Lower lobe of right lung (tissue), 2 donors: ENCODE measurements around the gene KDM4B. TPM values are rescaled to one million over a fixed set of nuclear protein-coding genes. Genes with fewer than 3 reads are reported as not detected.

Source experiments
- ATAC-seq, 2 donors: fragments of 200-7000 bp; cut with Tn5 transposase; one replicate each; pipeline ENCODE4 v1.9.1; 2020 to 2022; ENCODE audit warnings: mild to moderate bottlenecking in 2 of 2, moderate library complexity in 2 of 2
- DNase-seq: peaks from one replicate; pipeline ENCODE4 v3.0.0-alpha.2; 2020
- H3K27ac ChIP-seq: fragments of 200-600 bp; one replicate; pipeline ENCODE4 v1.8.0; 2022
- H3K27me3 ChIP-seq: fragments of 200-600 bp; one replicate; pipeline ENCODE4 v1.8.0; 2022; ENCODE audit warnings: low read depth
- H3K36me3 ChIP-seq: fragments of 200-600 bp; one replicate; pipeline ENCODE4 v1.8.0; 2022; ENCODE audit warnings: mild to moderate bottlenecking
- H3K4me1 ChIP-seq: fragments of 200-600 bp; one replicate; pipeline ENCODE4 v1.8.0; 2022
- H3K4me3 ChIP-seq: fragments of 200-600 bp; one replicate; pipeline ENCODE4 v1.8.0; 2022; ENCODE audit warnings: mild to moderate bottlenecking
- H3K9me3 ChIP-seq: fragments of 200-600 bp; one replicate; pipeline ENCODE4 v1.8.0; 2022
- CTCF ChIP-seq: fragments of 200-600 bp; IDR thresholded peaks from one replicate; pipeline ENCODE4 v1.8.0; 2022; ENCODE audit warnings: antibody characterized with exemption, mild to moderate bottlenecking
- intact Hi-C: fragments of 100-400 bp; cut with DNase I; formaldehyde crosslinking; loops from one replicate; pipeline ENCODE4 v1.11.0; 2022
- total RNA-seq: library from RNA; stranded (reverse); fragmentation: NEBNext Ultra II Directional; extraction: Animal tissue kit (Norgen Biotek cat#: 25700); gene quantifications from one replicate; pipeline ENCODE4 v1.2.1, GENCODE V29; 2021
- donor health status: DM: no; HTN: yes; CAD: no; lungs with severe emphysema.

The KDM4B gene
- total RNA-seq, 1 donor from 2014 or later, result 40.3 TPM

GRCh38 chr19:5124111-5124855 is 155.4 kb downstream of the KDM4B start:
- Histone ChIP-seq H3K27ac (no peak overlapping the region), H3K4me1 (peaks cover 18% of the 10 kb centered on the region), H3K36me3 (peaks cover 45% of the 10 kb centered on the region), H3K27me3 (no peaks in the 10 kb centered on the region), H3K9me3 (no peaks in the 10 kb centered on the region), H3K4me3 (no peak overlapping the region)
- no peak for TF ChIP-seq CTCF
- no peak for ATAC-seq
- intact Hi-C loops, result no loop called here
- no peak for DNase-seq

DNA sequence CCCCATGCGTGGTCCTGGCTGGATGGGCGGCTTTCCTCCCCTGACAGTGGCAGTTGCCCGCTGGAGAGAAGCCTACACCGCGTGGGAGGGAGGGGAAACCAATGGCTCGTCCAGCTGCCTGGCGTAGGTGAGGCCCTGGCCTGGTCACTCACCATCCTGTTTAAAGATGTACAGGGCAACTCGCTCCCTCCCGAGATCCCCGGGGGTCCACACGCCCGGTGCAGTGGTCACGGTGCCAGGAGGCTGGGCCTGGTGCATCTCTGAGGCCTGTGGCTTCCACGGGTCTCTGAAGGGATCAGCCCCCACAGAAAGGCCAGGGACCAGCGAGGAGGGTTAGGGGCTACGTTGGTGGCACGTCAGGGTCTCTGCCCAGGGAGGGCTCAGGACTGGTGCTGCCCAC is 156.5 kb downstream of the KDM4B start:
- no peak for DNase-seq
- Histone ChIP-seq H3K36me3 (peaks cover 34% of the 10 kb centered on the region), H3K4me3 (no peak overlapping the region), H3K9me3 (no peaks in the 10 kb centered on the region), H3K4me1 (peaks cover 18% of the 10 kb centered on the region), H3K27me3 (no peaks in the 10 kb centered on the region), H3K27ac (no peak overlapping the region)
- ATAC-seq, result no peak
- no peak for TF ChIP-seq CTCF
- intact Hi-C loops, result no loop called here

GRCh38 chr19:5125797-5126497 is 157.0 kb downstream of the KDM4B start:
- no peak overlapping the region for H3K4me3 ChIP-seq
- H3K27ac ChIP-seq, result no peak overlapping the region
- H3K27me3 ChIP-seq, result no peaks in the 10 kb centered on the region
- intact Hi-C loops, result no loop called here
- DNase-seq, result no peak
- H3K9me3 ChIP-seq, result no peaks in the 10 kb centered on the region
- ATAC-seq, result no peak
- H3K4me1 ChIP-seq, result peaks cover 18% of the 10 kb centered on the region
- H3K36me3 ChIP-seq, result peaks cover 28% of the 10 kb centered on the region
- no peak for TF ChIP-seq CTCF

GRCh38 chr19:5126498-5127223 is 157.7 kb downstream of the KDM4B start:
- intact Hi-C loops, result no loop called here
- no peaks in the 10 kb centered on the region for H3K27me3 ChIP-seq
- peaks cover 18% of the 10 kb centered on the region for H3K4me1 ChIP-seq
- no peak for DNase-seq
- no peak overlapping the region for H3K27ac ChIP-seq
- no peak for TF ChIP-seq CTCF
- H3K4me3 ChIP-seq, result no peak overlapping the region
- ATAC-seq, result no peak
- H3K9me3 ChIP-seq, result no peaks in the 10 kb centered on the region
- H3K36me3 ChIP-seq, result peaks cover 23% of the 10 kb centered on the region

DNA sequence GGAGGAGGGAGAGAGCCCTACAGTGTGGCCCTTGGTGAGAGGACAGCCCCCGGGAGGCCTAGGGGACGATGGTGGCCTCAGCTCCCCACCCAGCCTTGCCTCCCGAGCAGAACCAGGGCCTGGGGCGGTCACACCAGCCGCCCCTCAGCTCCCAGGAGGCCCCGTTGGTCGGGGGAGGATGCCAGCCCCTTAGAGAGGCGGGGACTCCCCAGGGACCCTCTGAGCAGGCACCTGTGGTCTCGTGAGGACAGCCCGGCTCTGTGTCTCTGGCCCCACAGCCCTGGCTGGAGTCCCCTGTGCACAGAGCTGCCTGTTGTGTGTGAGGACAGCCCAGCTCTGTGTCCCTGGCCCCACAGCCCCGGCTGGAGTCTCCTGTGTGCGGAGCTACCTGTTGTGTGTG is 158.8 kb downstream of the KDM4B start:
- H3K4me1 ChIP-seq, result peaks cover 18% of the 10 kb centered on the region
- ATAC-seq, result no peak
- H3K4me3 ChIP-seq, result no peak overlapping the region
- no peaks in the 10 kb centered on the region for H3K9me3 ChIP-seq
- no peaks in the 10 kb centered on the region for H3K27me3 ChIP-seq
- H3K36me3 ChIP-seq, result peaks cover 23% of the 10 kb centered on the region
- intact Hi-C loops, result no loop called here
- no peak for TF ChIP-seq CTCF
- no peak for DNase-seq
- H3K27ac ChIP-seq, result peak overlapping the region; percentile 36
